Thyroid gland (tissue), 4 donors: ENCODE results near the gene ITGA11.

ENCODE experiments used
- POLR2A ChIP-seq, 2 donors: fragments of 450-650 bp; IDR thresholded peaks; one replicate each; pipeline ENCODE4 v1.6.1; 2017; ENCODE audit warnings: antibody characterized with exemption in 2 of 2, mild to moderate bottlenecking in 2 of 2, moderate library complexity in 1 of 2
- TF ChIP-seq, protein P1 (sequence below), 6 experiments: fragments of 200-600 bp in 3 of 6; fragments of 450-650 bp in 3 of 6; sonication (generic) in 3 of 6; IDR thresholded peaks; one replicate each; pipeline ENCODE4 v1.5.1; 2016 to 2019; ENCODE audit warnings: antibody characterized with exemption in 6 of 6, mild to moderate bottlenecking in 2 of 6, inconsistent platforms in 1 of 6, moderate library complexity in 1 of 6

DNA sequence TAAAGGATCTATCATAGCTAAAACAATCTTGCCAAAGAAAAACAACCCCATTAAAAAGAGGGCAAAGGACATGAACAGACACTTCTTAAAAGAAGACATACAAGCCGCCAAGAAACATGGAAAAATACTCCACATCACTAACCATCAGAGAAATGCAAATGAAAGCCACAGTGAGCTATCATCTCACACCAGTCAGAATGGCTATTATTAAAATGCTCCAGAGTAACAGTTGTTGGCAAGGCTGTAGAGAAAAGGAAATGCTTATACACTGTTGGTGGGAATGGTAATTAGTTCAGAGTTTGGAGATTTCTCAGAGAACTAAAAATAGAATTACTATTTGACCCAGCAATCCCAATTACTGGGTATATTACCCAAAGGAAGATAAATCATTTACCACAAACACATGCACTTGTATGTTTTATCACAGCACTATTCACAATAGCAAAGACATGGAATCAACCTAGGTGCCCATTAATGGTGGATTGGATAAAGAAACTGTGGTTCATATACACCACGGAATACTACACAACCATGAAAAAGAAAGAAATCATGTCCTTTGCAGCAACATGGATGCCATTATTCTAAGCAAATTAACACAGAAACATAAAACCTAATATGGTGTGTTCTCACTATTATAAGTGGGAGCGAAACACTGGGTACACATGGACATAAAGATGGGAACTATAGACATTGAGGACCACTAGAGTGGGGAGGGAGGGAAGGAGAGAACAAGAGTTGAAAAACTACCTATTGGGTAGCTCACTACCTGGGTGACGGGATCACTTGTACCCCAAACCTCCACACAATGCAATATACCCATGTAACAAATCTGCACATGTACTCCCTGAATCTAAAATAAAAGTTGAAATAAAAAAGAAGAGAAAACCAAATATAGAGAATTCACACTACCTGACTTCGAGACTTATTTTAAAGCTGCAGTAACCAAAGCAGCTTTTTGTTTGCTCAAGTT, 32.6 kb downstream of the ITGA11 start:
- TF ChIP-seq POLR2A (IDR thresholded peaks at IDR 0.05) = no peak
- TF ChIP-seq, protein P1, sequence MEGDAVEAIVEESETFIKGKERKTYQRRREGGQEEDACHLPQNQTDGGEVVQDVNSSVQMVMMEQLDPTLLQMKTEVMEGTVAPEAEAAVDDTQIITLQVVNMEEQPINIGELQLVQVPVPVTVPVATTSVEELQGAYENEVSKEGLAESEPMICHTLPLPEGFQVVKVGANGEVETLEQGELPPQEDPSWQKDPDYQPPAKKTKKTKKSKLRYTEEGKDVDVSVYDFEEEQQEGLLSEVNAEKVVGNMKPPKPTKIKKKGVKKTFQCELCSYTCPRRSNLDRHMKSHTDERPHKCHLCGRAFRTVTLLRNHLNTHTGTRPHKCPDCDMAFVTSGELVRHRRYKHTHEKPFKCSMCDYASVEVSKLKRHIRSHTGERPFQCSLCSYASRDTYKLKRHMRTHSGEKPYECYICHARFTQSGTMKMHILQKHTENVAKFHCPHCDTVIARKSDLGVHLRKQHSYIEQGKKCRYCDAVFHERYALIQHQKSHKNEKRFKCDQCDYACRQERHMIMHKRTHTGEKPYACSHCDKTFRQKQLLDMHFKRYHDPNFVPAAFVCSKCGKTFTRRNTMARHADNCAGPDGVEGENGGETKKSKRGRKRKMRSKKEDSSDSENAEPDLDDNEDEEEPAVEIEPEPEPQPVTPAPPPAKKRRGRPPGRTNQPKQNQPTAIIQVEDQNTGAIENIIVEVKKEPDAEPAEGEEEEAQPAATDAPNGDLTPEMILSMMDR (IDR thresholded peaks at IDR 0.05) = no peak
